ENCODE results near the gene ZNF512B. TPM values are rescaled to one million over a fixed set of nuclear protein-coding genes. Genes with fewer than 3 reads are reported as not detected.

ZNF512B gene
- total and polyA plus RNA-seq, 2 donors (not counting 1 experiment from before 2014, with no cell fraction given), result 8.8 to 10.5 TPM

DNA sequence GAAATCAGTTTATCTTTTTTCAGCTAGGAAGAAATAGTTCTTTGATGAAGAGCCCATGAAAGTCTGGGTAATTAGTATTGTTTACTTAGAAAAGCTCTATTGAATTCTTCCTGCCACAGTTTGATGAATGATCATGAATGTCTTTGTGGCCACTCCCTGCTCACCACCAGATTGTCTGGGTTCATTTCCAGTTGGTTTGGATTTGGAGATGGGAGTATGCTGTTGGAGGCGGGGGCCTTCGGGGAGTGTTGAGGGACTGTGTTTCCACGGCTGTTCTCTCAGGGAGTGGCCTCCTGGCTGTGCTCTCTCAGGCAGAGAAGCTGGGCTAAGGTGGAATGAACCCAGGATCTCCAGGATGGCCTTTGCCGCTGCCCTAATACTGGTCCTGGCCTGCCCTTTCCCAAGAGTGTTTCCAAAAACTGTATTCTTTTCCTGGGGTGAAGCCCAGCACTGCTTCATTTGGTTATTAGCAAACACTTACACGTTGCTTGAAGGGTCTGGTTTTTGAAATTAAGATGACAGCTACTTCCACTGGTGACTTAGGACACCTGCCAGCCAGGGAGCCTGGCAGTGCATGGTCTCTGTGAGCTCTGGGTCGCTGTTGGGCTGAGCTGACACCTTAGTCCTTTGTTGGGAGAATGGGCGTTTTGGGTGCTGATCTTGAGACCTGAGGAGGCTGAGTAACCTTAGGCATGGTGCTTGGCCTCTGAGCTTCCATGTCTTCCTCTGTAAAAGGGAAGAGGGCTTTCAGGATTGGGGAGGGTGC lies 34.4 kb upstream of the ZNF512B start:
- Histone ChIP-seq H3K9me3 (ENCODE audit: control extremely low read depth in 1 of 3, control insufficient read depth in 2 of 3, insufficient read depth in 1 of 3, low read length in 2 of 3) (peaks cover 0 to 4% (median 0%) of the 10 kb centered on the region in 3 donors), H4K20me1 (ENCODE audit: control insufficient read depth, insufficient read depth, low read length, poor library complexity, severe bottlenecking) (peaks cover 68% of the 10 kb centered on the region), H3K79me2 (ENCODE audit: control insufficient read depth, insufficient read depth, low read length) (peaks cover 57% of the 10 kb centered on the region), H3K27ac (ENCODE audit: low read length in 2 of 2) (no peak overlapping the region), H3K9ac (ENCODE audit: low read length) (no peak overlapping the region), H3K27me3 (replicated peaks in 1 of 4; ENCODE audit: control extremely low read depth in 1 of 4, control insufficient read depth in 3 of 4, insufficient read depth in 4 of 4, low read length in 3 of 4) (no peaks in the 10 kb centered on the region), H3K4me3 (ENCODE audit: control extremely low read depth in 1 of 5, extremely low read depth in 1 of 5, insufficient read depth in 1 of 5, low read depth in 2 of 5, low read length in 4 of 5) (no peak overlapping the region), H3K36me3 (replicated peaks in 1 of 2; ENCODE audit: control extremely low read depth in 1 of 2, control insufficient read depth in 1 of 2, extremely low read depth in 1 of 2, insufficient read depth in 2 of 2, low read length in 1 of 2) (peaks cover 4 to 75% of the 10 kb centered on the region in 2 experiments), H2AFZ (ENCODE audit: insufficient read depth, low read depth, low read length, poor library complexity, severe bottlenecking) (no peak overlapping the region), H3K4me1 (ENCODE audit: control insufficient read depth in 2 of 2, insufficient read depth in 2 of 2, low read length in 2 of 2) (peaks cover 0 to 6% of the 10 kb centered on the region in 2 donors), H3K4me2 (replicated peaks; ENCODE audit: low read depth, low read length, poor library complexity, severe bottlenecking) (no peak overlapping the region)
- ChIA-PET POLR2A (no interaction called here), CTCF (no interaction called here)
- Mint-ChIP-seq H3K27me3 (no peaks in the 10 kb centered on the region), H3K4me3 (no peak overlapping the region), H3K27ac (no peak overlapping the region), H3K4me1 (peaks cover 6% of the 10 kb centered on the region), H3K9me3 (ENCODE audit: insufficient read depth) (no peaks in the 10 kb centered on the region)
- intact Hi-C loops (cut with micrococcal nuclease), result no loop called here
- DNase-seq, result no peak
- ATAC-seq (ENCODE audit: low read depth), result no peak
- TF ChIP-seq, protein P1, sequence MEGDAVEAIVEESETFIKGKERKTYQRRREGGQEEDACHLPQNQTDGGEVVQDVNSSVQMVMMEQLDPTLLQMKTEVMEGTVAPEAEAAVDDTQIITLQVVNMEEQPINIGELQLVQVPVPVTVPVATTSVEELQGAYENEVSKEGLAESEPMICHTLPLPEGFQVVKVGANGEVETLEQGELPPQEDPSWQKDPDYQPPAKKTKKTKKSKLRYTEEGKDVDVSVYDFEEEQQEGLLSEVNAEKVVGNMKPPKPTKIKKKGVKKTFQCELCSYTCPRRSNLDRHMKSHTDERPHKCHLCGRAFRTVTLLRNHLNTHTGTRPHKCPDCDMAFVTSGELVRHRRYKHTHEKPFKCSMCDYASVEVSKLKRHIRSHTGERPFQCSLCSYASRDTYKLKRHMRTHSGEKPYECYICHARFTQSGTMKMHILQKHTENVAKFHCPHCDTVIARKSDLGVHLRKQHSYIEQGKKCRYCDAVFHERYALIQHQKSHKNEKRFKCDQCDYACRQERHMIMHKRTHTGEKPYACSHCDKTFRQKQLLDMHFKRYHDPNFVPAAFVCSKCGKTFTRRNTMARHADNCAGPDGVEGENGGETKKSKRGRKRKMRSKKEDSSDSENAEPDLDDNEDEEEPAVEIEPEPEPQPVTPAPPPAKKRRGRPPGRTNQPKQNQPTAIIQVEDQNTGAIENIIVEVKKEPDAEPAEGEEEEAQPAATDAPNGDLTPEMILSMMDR (IDR thresholded peaks at IDR 0.05), result no peak
- TF ChIP-seq EZH2 (IDR thresholded peaks at IDR 0.05; ENCODE audit: borderline replicate concordance, insufficient read depth, low read depth, low read length, poor library complexity, severe bottlenecking), result no peak
- 92% methylated on average over 7 of the region's 7 CpGs for WGBS (ENCODE audit: insufficient coverage)

DNA sequence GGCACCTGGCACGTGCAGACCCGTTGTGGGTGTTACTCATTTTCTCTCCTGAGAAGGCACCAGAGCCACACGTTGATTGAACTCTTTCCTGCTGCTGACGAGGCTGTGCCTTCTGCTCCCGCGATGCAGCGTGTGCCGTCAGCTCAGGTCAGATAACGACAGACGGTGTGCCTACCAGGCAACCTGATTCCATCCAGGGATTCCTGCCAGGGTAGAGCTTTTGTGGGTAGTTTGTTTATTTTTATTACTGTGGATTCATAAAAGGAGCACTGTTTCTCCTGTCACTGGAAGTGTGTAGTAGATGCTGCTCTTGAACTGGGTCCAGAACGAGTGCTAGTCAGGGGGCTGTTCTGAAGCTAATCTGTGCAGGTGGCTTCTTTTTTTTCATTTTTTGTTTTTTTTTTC lies 31.9 kb upstream of the ZNF512B start:
- H3K36me3 ChIP-seq (replicated peaks in 1 of 2; ENCODE audit: control extremely low read depth in 1 of 2, control insufficient read depth in 1 of 2, extremely low read depth in 1 of 2, insufficient read depth in 2 of 2, low read length in 1 of 2), result peaks cover 11 to 76% of the 10 kb centered on the region in 2 experiments
- H3K9me3 ChIP-seq (ENCODE audit: control extremely low read depth in 1 of 3, control insufficient read depth in 2 of 3, insufficient read depth in 1 of 3, low read length in 2 of 3), result no peaks in the 10 kb centered on the region
- no peaks in the 10 kb centered on the region for H3K27me3 ChIP-seq (replicated peaks in 1 of 4; ENCODE audit: control extremely low read depth in 1 of 4, control insufficient read depth in 3 of 4, insufficient read depth in 4 of 4, low read length in 3 of 4)
- Mint-ChIP-seq H3K27me3 (no peaks in the 10 kb centered on the region), H3K4me3 (no peak overlapping the region), H3K27ac (no peak overlapping the region), H3K9me3 (ENCODE audit: insufficient read depth) (no peaks in the 10 kb centered on the region), H3K4me1 (peaks cover 6% of the 10 kb centered on the region)
- H3K4me1 ChIP-seq (ENCODE audit: control insufficient read depth in 2 of 2, insufficient read depth in 2 of 2, low read length in 2 of 2), result peaks cover 0 to 6% of the 10 kb centered on the region in 2 donors
- H3K4me3 ChIP-seq (ENCODE audit: control extremely low read depth in 1 of 5, extremely low read depth in 1 of 5, insufficient read depth in 1 of 5, low read depth in 2 of 5, low read length in 4 of 5), result no peak overlapping the region
- H3K79me2 ChIP-seq (ENCODE audit: control insufficient read depth, insufficient read depth, low read length), result peaks cover 41% of the 10 kb centered on the region
- intact Hi-C loops (cut with micrococcal nuclease), result no loop called here
- peaks cover 44% of the 10 kb centered on the region for H4K20me1 ChIP-seq (ENCODE audit: control insufficient read depth, insufficient read depth, low read length, poor library complexity, severe bottlenecking)
- 95% methylated on average over 10 of the region's 11 CpGs for WGBS (ENCODE audit: insufficient coverage)
- ChIA-PET POLR2A (interaction anchor here (0.7 kb wide), 1 partner anchor 135 kb away, joined by 4 read pairs; no protein-coding TSS in a partner anchor), CTCF (no interaction called here)
- ATAC-seq (ENCODE audit: low read depth), result no peak
- no peak for TF ChIP-seq EZH2 (IDR thresholded peaks at IDR 0.05; ENCODE audit: borderline replicate concordance, insufficient read depth, low read depth, low read length, poor library complexity, severe bottlenecking)
- TF ChIP-seq, protein P1 (IDR thresholded peaks at IDR 0.05), result no peak
- no peak overlapping the region for H3K27ac ChIP-seq (ENCODE audit: low read length in 2 of 2)
- no peak overlapping the region for H3K4me2 ChIP-seq (replicated peaks; ENCODE audit: low read depth, low read length, poor library complexity, severe bottlenecking)
- no peak overlapping the region for H3K9ac ChIP-seq (ENCODE audit: low read length)
- H2AFZ ChIP-seq (ENCODE audit: insufficient read depth, low read depth, low read length, poor library complexity, severe bottlenecking), result no peak overlapping the region
- no peak for DNase-seq

All from B cell (primary cell).